Activated naive CD8-positive, alpha-beta T cell treated with anti-CD3 and anti-CD28 coated beads for 36 hours (primary cell): ENCODE data around the gene ZMYND15. TPM values are rescaled to one million over a fixed set of nuclear protein-coding genes. Genes with fewer than 3 reads are reported as not detected.

Experiments
- DNase-seq: peaks from one replicate; pipeline ENCODE4 v3.0.0; 2021
- H3K27ac Mint-ChIP-seq: one replicate; pipeline ENCODE4 v1.8.0; 2022; ENCODE audit warnings: mild to moderate bottlenecking, moderate library complexity, mixed read lengths
- H3K27me3 Mint-ChIP-seq: one replicate; pipeline ENCODE4 v1.8.0; 2022; ENCODE audit warnings: mild to moderate bottlenecking, mixed read lengths
- H3K36me3 Mint-ChIP-seq: one replicate; pipeline ENCODE4 v1.8.0; 2021; ENCODE audit warnings: mild to moderate bottlenecking, mixed read lengths
- H3K4me1 Mint-ChIP-seq: one replicate; pipeline ENCODE4 v1.8.0; 2021; ENCODE audit warnings: mixed read lengths
- H3K4me3 Mint-ChIP-seq: one replicate; pipeline ENCODE4 v1.8.0; 2022; ENCODE audit warnings: mild to moderate bottlenecking, moderate library complexity, mixed read lengths
- H3K9me3 Mint-ChIP-seq: one replicate; pipeline ENCODE4 v1.8.0; 2022; ENCODE audit warnings: mixed read lengths
- total RNA-seq, 2 experiments: library from RNA; stranded (reverse); gene quantifications; one replicate each; pipeline ENCODE4 v1.2.3, GENCODE V29; 2021

The ZMYND15 gene
- total RNA-seq, 2 experiments from 2014 or later, result not detected

DNA sequence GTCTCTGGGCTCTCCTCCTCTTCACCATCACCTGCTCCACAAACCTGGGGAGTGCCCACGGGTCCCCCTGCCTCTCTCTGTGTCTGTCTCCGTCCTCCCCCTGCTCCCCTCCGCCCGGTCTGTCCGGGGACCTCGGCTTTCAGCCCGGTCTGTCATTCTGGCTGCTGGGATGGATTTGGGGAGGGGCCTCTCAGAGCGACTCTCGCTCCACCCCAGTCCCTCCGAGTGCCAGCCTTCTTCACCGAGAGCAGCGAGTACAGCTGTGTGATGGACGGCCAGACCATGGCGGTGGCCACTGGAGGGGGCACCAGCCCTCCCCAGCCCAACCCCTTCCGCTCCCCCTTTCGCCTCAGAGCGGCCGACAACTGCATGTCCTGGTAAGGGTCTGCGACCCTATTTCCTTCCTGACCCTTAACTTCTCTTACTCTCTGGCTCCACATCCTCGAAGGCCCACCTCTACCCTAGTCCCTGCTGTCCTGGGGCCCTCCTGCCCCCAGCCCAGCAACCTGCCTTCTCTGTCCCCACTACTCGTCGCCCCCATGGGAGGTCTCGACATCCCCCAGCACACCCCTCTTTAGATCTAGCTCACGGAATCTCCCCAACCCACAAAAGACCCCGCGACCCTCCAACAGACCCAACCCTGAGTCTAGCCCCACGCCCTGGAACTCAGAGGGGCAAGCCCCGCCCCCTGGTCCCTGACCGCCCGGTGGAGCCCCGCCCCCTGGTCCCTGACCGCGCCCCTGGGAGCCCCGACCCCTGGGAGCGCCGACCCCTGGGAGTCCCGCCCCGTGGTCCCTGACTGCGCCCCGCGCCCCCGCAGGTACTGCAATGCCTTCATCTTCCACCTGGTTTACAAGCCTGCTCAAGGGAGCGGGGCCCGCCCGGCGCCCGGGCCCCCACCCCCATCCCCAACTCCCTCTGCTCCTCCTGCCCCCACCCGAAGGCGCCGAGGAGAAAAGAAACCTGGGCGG is 5.7 kb downstream of the ZMYND15 start:
- Mint-ChIP-seq H3K4me1 (peaks cover 12% of the 10 kb centered on the region), H3K27ac (no peak overlapping the region), H3K9me3 (no peaks in the 10 kb centered on the region), H3K4me3 (no peak overlapping the region), H3K36me3 (no peaks in the 10 kb centered on the region), H3K27me3 (peaks cover 9% of the 10 kb centered on the region)
- DNase-seq, result no peak

GRCh38 chr17:4747847-4748246 is 8.2 kb downstream of the ZMYND15 start:
- no peak for DNase-seq
- Mint-ChIP-seq H3K4me3 (peak overlapping the region; percentile 12), H3K27ac (no peak overlapping the region), H3K9me3 (no peaks in the 10 kb centered on the region), H3K36me3 (no peaks in the 10 kb centered on the region), H3K4me1 (peaks cover 11% of the 10 kb centered on the region), H3K27me3 (no peaks in the 10 kb centered on the region)

DNA sequence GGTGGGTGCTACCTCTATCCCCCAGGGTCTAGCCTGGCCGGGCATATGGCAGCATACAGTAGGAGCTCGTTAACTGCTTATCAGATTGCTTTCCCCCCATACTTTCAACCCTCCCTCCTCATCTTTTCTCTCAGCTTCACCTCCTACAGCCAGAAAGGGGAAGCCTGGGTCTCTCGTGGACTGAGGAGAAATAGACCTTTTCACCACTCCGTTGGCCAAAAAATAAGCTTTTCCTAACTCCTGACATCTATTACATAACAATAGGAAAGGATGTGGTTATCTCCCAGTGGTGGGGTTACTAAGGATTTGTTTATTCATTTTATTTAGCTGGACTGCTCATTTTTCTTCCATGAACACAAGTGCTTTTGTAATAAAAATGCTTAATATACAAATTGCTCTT is 9.1 kb downstream of the ZMYND15 start:
- Mint-ChIP-seq H3K27ac (no peak overlapping the region), H3K27me3 (no peaks in the 10 kb centered on the region), H3K4me3 (no peak overlapping the region), H3K9me3 (no peaks in the 10 kb centered on the region), H3K4me1 (peaks cover 11% of the 10 kb centered on the region), H3K36me3 (no peaks in the 10 kb centered on the region)
- no peak for DNase-seq

- no peak overlapping the region for H3K4me3 Mint-ChIP-seq
- no peaks in the 10 kb centered on the region for H3K36me3 Mint-ChIP-seq
- peaks cover 11% of the 10 kb centered on the region for H3K4me1 Mint-ChIP-seq
- peaks cover 9% of the 10 kb centered on the region for H3K27me3 Mint-ChIP-seq
- no peak overlapping the region for H3K27ac Mint-ChIP-seq
- no peak for DNase-seq
- H3K9me3 Mint-ChIP-seq, result no peaks in the 10 kb centered on the region
Measured at GRCh38 chr17:4750606-4751005, 11.0 kb downstream of the ZMYND15 start.

DNA sequence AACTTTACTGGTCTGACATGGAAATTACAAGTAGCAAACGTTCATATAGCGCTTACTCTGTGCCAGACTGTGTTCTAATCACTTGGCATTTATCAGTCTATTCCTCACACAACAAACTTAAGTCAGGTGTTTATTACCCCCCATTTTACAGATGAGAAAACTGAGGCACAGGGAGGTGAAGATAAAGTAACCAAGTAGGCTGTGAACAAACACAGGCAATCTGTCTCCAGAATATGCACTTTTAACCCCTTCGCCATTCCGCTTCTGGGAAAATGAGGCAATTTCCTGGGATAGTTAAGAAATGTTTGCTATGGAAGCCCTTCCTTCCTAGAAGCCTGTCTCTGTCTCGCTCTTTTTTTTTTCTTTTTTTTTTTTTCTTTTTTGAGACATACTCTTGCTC is 12.3 kb downstream of the ZMYND15 start:
- no peak for DNase-seq
- Mint-ChIP-seq H3K36me3 (no peaks in the 10 kb centered on the region), H3K4me3 (no peak overlapping the region), H3K9me3 (no peaks in the 10 kb centered on the region), H3K27me3 (peaks cover 9% of the 10 kb centered on the region), H3K4me1 (peaks cover 11% of the 10 kb centered on the region), H3K27ac (no peak overlapping the region)

DNA sequence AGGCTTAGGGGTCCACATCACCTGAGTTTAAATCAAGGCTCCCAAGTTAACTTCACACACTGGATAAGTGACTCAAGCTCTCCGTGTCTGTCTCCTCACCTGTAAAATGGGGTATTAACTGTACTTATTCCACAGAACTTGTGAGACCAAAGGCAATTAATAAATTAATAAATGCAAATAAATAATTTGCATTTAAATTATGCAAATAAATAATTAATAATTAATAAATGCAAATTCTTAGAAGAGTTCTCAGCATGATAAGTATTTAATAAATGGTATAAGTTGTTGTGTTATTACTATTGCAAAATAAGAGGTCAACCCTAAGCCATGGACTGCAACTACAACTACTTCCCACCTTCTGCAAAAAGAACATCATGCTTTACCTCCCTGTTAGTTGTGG is 13.8 kb downstream of the ZMYND15 start:
- H3K36me3 Mint-ChIP-seq, result no peaks in the 10 kb centered on the region
- no peak overlapping the region for H3K4me3 Mint-ChIP-seq
- DNase-seq, result no peak
- H3K27ac Mint-ChIP-seq, result no peak overlapping the region
- H3K27me3 Mint-ChIP-seq, result peaks cover 9% of the 10 kb centered on the region
- H3K4me1 Mint-ChIP-seq, result peaks cover 5% of the 10 kb centered on the region
- H3K9me3 Mint-ChIP-seq, result no peaks in the 10 kb centered on the region

DNA sequence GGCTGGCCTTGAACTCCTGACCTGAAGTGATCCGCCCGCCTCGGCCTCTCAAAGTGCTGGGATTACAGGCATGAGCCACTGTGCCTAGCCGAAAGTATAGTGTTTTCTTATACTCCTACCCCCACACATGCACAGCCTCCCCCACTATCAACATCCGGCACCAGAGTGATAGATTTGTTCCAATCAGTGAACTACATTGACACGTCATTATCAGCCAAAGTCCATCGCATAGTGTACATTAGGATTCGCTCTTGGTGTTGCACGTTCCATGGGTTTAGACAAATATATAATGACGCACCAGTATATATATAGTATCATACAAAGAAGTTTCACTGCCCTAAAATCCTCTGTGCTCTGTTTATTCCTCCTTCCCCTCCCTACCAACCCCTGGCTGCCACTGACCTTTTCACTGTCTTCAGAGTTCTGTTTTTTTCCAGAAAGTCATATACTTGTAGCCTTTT is 20.2 kb downstream of the ZMYND15 start:
- Mint-ChIP-seq H3K27ac (no peak overlapping the region), H3K4me1 (no peaks in the 10 kb centered on the region)

GRCh38 chr17:4764595-4764994 is 25.0 kb downstream of the ZMYND15 start:
- Mint-ChIP-seq H3K27me3 (peaks cover 3% of the 10 kb centered on the region), H3K9me3 (no peaks in the 10 kb centered on the region), H3K36me3 (no peaks in the 10 kb centered on the region), H3K4me3 (no peak overlapping the region), H3K4me1 (no peaks in the 10 kb centered on the region), H3K27ac (no peak overlapping the region)
- DNase-seq, result no peak

More for the DNA sequence above, 20.2 kb downstream of the ZMYND15 start:
- Mint-ChIP-seq H3K36me3 (no peaks in the 10 kb centered on the region), H3K27me3 (peaks cover 12% of the 10 kb centered on the region), H3K4me3 (no peak overlapping the region), H3K9me3 (no peaks in the 10 kb centered on the region)
- no peak for DNase-seq

DNA sequence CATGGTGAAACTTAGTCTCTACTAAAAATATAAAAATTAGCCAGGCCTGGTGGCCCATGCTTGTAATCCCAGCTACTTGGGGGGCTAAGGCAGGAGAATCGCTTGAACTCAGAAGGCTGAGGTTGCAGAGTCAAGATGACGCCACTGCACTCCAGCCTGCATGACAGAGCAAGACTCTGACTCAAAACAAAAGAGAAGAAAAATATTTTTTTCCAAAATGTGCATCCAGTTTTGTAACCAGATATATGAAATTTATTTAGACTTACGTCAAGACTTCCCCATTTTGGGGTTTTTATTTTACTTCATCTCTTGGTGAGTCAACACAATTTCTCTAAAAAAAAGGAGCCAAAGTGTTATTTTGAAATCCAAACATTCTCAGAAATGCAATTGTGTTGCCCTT is 26.6 kb downstream of the ZMYND15 start:
- H3K36me3 Mint-ChIP-seq, result no peaks in the 10 kb centered on the region
- no peaks in the 10 kb centered on the region for H3K27me3 Mint-ChIP-seq
- no peak for DNase-seq
- H3K27ac Mint-ChIP-seq, result no peak overlapping the region
- no peak overlapping the region for H3K4me3 Mint-ChIP-seq
- no peaks in the 10 kb centered on the region for H3K9me3 Mint-ChIP-seq
- H3K4me1 Mint-ChIP-seq, result peaks cover 2% of the 10 kb centered on the region

- H3K27ac Mint-ChIP-seq, result no peak overlapping the region
- peaks cover 6% of the 10 kb centered on the region for H3K4me1 Mint-ChIP-seq
- DNase-seq, result no peak
- no peaks in the 10 kb centered on the region for H3K36me3 Mint-ChIP-seq
- no peaks in the 10 kb centered on the region for H3K9me3 Mint-ChIP-seq
- H3K4me3 Mint-ChIP-seq, result no peak overlapping the region
- H3K27me3 Mint-ChIP-seq, result no peaks in the 10 kb centered on the region
Measured at GRCh38 chr17:4766723-4767122, 27.1 kb downstream of the ZMYND15 start.

GRCh38 chr17:4768298-4768697 is 28.7 kb downstream of the ZMYND15 start:
- Mint-ChIP-seq H3K36me3 (no peaks in the 10 kb centered on the region), H3K9me3 (no peaks in the 10 kb centered on the region), H3K27ac (no peak overlapping the region), H3K4me3 (no peak overlapping the region), H3K27me3 (no peaks in the 10 kb centered on the region), H3K4me1 (peaks cover 7% of the 10 kb centered on the region)
- DNase-seq, result no peak

GRCh38 chr17:4769628-4770027 is 30.0 kb downstream of the ZMYND15 start:
- DNase-seq, result no peak
- Mint-ChIP-seq H3K27ac (no peak overlapping the region), H3K9me3 (no peaks in the 10 kb centered on the region), H3K4me3 (no peak overlapping the region), H3K4me1 (peaks cover 7% of the 10 kb centered on the region), H3K27me3 (no peaks in the 10 kb centered on the region), H3K36me3 (no peaks in the 10 kb centered on the region)

- no peak within 1 kb of the TSS for H3K4me3 Mint-ChIP-seq
- no peak for DNase-seq
- no peak within 1 kb of the TSS for H3K27ac Mint-ChIP-seq
Measured at GRCh38 chr17:4771519-4772234, 32.0 kb downstream of the ZMYND15 start, which contains the start of gene TM4SF5. Gene TM4SF5 (plus strand): TSS chr17:4771886. CDS start chr17:4771923, 37 bp downstream.

DNA sequence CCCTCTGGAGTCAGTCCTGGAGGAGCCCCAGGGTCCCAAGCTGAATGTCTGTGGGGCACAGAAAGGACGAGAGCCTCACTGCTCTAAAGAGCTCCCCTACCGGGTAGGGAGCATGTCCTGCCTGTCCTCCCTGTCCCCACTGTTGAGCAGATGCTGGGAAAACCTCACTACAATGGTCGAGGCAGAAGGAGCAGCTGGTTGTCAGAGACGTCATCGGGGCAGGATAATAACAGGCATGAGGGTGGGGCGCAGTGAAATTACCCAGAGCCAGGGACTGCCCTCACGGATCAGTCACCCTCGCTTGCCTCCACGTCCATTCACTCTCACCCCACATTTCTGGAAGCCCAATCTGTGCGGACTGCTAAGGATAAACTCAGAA is 32.6 kb downstream of the ZMYND15 start:
- H3K27me3 Mint-ChIP-seq, result no peaks in the 10 kb centered on the region
- H3K4me3 Mint-ChIP-seq, result no peak overlapping the region
- no peak overlapping the region for H3K27ac Mint-ChIP-seq
- H3K4me1 Mint-ChIP-seq, result peaks cover 7% of the 10 kb centered on the region
- DNase-seq, result no peak
- no peaks in the 10 kb centered on the region for H3K9me3 Mint-ChIP-seq
- H3K36me3 Mint-ChIP-seq, result no peaks in the 10 kb centered on the region

More at GRCh38 chr17:4771519-4772234, 32.0 kb downstream of the ZMYND15 start, which contains the start of gene TM4SF5:
- no peaks in the 10 kb centered on the region for H3K9me3 Mint-ChIP-seq
- H3K36me3 Mint-ChIP-seq, result no peaks in the 10 kb centered on the region
- peaks cover 7% of the 10 kb centered on the region for H3K4me1 Mint-ChIP-seq
- H3K27me3 Mint-ChIP-seq, result no peaks in the 10 kb centered on the region

DNA sequence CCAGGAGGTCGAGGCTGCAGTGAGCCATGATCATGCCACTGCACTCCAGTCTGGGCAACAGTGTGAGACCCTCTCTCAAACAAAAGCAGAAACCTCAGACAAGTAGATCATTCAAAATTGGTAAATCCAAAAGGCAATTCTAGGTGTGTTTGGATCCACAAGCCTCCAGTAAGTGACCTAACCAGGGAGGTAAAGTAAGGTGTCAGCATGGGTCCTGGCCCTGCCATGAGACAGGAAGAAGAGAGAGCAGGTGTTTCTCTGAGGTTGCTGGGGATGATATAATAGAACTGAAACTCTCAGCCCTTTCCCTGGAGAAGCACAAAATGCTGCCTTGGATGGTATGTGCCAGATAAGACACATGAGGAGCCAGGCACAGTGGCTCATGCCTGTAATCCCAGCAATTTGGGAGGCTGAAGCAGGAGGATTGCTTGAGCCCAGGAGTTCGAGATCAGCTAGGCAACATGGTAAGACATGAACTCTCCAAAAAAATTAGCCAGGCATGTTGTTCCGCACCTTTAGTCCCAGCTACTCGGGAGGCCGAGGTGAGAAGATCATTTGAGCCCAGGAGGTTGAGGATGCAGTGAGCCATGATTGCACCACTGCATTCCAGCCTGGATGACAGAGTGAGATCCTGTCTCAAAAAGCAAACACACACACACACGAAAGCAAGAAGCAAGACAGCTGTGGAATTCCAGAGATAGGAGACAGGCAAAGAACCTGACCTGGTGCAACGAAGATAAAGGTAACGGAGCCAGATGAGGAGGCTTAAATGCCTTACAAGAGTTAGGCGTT is 38.5 kb downstream of the ZMYND15 start:
- no peaks in the 10 kb centered on the region for H3K9me3 Mint-ChIP-seq
- no peak for DNase-seq
- H3K4me1 Mint-ChIP-seq, result no peaks in the 10 kb centered on the region
- peaks cover 24% of the 10 kb centered on the region for H3K27me3 Mint-ChIP-seq
- H3K4me3 Mint-ChIP-seq, result no peak overlapping the region
- H3K36me3 Mint-ChIP-seq, result no peaks in the 10 kb centered on the region
- H3K27ac Mint-ChIP-seq, result no peak overlapping the region
